ENCODE results near the gene KLHL35.
"Not testable (repeated sequence)": the region's sequence is repeated elsewhere in the genome, so short reads cannot be mapped to it uniquely, and the experiment has no call there.

The KLHL35 gene

DNA sequence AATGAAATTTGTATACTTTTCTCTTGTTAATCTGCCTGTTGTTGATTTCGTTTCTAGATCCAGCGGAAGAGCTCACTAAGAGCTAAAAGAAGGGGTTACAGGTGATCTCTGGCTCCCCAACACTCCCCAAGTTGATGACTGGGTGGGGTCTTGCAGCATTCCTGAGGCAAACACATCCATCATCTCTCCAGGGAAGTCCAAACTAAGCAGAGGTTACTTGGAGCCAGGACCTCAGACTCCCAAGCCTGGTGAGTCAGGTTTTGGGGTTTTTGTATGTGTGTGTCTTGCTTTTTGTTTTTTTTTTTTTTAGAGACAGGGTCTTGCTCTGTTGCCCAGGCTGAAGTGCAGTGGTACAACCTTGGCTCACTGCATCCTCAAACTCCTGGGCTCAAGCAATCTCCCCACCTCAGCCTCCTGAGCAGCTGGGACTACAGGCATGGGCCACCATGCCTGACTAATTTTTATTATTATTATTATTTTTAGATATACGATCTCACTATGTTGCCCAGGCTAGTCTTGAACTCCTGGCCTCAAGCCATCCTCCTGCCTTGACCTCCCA lies 45.2 kb downstream of the KLHL35 start:
- no peak for ATAC-seq

DNA sequence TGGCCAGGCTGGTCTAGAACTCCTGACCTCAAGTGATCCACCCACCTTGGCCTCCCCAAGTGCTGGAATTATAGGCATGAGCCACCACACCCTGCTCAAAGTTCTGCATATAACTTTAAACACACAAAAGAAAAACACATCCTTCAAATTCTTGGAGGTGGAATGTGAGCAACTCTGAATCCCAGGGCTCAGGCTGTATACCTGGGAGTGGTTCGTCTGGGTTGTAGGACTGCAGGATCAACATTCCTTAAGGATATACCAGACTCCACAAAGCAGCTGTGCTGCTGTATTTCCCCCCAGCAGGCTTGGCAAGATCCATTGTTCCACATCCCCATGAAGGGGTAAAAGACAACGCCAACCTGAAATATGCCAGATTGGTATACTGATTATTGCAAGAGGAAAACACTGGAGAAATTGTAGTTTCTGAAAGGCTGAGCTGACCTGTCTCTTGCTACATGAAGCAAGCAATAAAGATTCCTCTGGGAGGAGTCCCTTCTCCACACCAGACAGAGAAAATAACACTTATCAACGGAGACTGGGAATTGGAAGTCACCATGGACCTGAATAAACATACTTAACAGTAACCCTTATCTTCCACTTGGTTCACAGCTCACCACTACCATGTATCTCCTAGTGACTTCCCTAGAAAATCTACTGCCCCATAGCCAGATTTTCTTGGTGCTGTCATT lies 45.9 kb downstream of the KLHL35 start:
- no peak for ATAC-seq

- ATAC-seq: peak; percentile 77 to 78
Observed at GRCh38 chr11:75384438-75385080, 48.4 kb downstream of the KLHL35 start.

GRCh38 chr11:75383246-75383645 lies 49.8 kb downstream of the KLHL35 start:
- peak; percentile 39 to 57 for ATAC-seq

DNA sequence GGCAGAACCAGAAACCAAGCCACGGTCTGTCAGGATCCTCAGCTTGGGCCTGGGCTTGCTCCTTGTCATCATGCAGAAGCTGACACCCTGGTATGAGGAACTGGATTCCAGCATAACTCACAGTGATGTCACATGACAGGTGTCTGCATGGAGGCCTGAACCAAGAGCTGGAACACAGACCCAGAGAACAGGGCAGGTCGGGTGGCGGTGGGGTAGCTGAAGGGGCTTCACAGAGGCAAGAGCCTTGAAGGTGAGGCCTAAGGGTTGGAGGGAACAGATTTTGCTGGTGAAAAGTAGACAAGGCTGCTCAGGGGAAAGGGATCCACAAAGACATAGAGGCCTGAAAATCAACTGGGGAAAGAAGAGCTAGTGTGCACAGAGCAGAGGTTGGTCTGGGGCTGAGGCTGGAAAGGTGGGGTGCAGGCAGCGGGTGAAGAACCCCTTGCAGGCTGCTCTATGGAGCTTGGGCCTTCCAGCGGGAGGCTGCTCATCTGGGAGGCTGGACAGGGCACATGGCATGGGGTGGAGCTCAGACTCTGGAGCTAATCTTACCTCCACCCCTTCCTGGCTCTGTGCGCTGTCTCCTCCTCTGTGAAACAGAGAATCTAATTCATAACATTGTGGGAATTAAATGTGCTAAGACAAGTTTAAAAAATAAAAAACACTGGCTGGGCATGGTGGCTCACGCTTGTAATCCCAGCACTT lies 52.1 kb downstream of the KLHL35 start:
- ATAC-seq: no peak

- ATAC-seq: no peak
Observed at GRCh38 chr11:75380245-75380644, 52.8 kb downstream of the KLHL35 start.

DNA sequence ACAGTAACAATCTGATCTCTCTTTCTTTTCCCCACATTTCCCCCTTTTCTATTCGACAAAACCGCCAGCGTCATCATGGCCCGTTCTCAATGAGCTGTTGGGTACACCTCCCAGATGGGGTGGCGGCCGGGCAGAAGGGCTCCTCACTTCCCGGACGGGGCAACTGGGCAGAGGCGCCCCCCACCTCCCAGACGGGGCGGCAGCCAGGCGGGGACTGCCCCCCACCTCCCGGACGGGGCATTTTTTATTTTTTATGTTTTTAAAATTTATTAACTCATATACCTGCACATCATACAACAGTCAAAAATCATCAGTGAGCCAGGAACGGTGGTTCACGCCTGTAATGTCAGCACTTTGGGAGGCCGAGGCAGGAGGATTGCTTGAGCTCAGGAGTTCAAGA lies 54.2 kb downstream of the KLHL35 start:
- not testable (repeated sequence) for ATAC-seq

DNA sequence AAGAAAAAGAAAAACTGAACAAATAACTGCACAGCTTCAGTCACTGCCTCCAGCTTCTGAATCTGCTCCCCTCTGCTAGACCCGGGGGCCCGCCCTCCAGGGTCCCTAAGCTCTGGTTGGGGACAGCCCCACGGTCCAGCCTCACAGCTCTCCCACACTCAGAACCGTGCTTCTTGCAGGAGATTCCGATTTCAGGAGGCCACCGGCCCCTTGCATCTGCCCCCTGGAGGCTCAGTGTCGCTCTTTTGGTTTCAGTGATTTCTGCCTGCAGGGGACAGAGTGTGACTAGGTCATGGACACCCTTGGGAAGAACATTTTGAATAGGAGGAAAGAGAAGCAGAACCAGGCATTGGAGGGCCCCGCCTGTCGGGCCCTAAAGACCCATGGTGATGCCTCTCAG lies 56.8 kb downstream of the KLHL35 start:
- ATAC-seq: no peak

GRCh38 chr11:75375626-75376025 lies 57.4 kb downstream of the KLHL35 start:
- ATAC-seq: no peak

DNA sequence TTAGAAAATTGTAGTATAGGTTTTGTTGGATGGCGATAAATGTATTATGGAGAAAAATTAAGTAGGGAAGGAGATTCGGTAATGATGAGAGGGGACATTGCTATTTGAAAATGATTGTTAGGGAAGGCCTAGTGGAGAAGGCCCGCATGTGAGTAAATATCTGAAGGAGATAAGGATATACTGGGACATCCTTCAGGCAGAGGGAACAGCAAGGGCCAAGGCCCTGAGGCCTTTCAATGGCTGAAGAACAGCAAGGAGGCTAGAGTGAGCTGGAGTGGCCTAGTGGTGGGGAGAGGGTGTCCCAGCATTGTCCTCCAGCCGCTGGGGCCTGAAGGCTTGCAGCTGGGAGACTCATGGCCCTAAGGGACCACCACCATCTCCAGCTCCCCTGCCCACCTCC lies 58.4 kb downstream of the KLHL35 start:
- ATAC-seq: no peak

DNA sequence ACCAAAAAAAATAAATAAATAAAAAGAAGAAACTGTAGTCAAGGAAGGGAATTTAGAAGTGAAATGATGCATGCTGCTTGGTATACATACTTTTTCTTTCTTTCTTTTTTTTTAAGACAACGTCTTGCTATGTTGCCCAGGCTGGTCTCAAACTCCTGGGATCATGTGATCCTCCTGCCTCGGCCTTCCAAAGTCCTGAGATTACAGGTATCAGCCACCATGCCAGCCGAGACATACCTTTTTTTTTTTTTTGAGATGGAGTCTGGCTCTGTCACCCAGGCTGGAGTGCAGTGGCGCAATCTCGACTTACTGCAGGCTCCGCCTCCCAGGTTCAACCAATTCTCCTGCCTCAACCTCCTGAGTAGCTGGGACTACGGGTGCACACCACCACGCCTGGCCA lies 59.8 kb downstream of the KLHL35 start:
- no peak for ATAC-seq

Measured in activated CD4-positive, CD25-positive, alpha-beta regulatory T cell treated with anti-CD3 and anti-CD28 coated beads, Interleukin-2, amount 50 U/mL, for 24 hours (primary cell).